ENCODE data around the gene MDN1.

MDN1 gene

DNA sequence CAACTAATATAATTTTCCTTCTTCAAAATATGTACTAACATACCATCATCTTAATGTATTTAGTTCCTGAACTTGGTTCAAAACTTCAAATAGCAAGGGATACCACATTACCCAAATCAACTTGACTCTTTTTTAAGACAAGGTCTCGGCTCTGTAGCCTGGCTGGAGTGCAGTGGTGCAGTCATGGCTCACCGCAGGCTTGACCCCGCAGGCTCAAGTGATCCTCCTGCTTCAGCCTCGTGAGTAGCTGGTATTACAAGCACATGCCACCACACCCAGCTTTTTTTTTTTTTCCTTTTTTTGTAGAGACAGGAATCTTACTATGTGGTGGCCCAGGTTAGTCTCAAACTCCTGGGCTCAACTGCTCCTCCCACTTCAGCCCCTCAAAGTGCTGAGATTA is 125.2 kb downstream of the MDN1 start:
- TF ChIP-seq, protein P1, sequence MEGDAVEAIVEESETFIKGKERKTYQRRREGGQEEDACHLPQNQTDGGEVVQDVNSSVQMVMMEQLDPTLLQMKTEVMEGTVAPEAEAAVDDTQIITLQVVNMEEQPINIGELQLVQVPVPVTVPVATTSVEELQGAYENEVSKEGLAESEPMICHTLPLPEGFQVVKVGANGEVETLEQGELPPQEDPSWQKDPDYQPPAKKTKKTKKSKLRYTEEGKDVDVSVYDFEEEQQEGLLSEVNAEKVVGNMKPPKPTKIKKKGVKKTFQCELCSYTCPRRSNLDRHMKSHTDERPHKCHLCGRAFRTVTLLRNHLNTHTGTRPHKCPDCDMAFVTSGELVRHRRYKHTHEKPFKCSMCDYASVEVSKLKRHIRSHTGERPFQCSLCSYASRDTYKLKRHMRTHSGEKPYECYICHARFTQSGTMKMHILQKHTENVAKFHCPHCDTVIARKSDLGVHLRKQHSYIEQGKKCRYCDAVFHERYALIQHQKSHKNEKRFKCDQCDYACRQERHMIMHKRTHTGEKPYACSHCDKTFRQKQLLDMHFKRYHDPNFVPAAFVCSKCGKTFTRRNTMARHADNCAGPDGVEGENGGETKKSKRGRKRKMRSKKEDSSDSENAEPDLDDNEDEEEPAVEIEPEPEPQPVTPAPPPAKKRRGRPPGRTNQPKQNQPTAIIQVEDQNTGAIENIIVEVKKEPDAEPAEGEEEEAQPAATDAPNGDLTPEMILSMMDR (conservative IDR thresholded peaks at IDR 0.05): no peak
- TF ChIP-seq ZFX (IDR thresholded peaks at IDR 0.05): no peak
- no peak overlapping the region for H3K27ac ChIP-seq

- TF ChIP-seq, protein P1 (conservative IDR thresholded peaks at IDR 0.05): no peak
- TF ChIP-seq ZFX (IDR thresholded peaks at IDR 0.05): no peak
- H3K27ac ChIP-seq: no peak overlapping the region
Observed at GRCh38 chr6:89693207-89693606, 126.4 kb downstream of the MDN1 start.

DNA sequence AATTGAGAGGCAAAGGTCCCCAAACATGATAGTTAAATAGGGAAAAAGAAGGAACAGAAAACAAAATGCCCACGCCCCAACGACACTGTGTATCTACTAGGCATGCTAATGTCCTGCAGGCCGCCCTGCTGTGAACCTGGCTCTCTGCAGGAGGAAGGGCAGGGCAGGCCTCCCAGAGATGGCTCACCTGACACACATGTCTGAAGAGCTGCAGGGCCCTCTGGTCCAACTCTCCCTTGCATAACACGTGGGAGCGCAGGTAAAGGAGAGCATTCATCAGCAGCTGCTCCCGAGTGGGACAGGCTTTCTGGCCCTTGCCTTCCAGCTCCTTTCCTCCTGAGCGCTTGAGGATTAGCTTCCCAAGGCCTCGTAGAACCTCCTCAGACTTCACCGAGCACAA is 127.3 kb downstream of the MDN1 start:
- no peak for TF ChIP-seq ZFX (IDR thresholded peaks at IDR 0.05)
- TF ChIP-seq, protein P1 (conservative IDR thresholded peaks at IDR 0.05): no peak
- no peak overlapping the region for H3K27ac ChIP-seq

DNA sequence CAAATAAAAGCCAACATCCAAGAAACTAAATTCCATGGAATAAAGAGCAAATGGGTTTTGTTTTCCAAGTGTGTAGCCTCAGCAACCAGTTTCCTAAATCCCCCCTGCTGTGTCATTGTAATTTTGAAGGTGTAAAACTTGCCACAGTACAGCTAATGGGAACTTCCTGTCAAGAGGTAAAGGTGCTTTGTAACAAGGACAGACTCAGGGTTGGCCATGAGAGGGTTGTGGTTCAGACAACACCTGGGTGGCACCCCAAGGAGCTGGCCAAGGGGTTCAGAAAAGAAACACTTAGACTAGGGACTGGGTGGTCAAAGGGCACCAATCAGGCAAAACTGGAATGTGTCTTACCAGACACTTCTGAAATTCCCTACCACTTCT is 128.7 kb downstream of the MDN1 start:
- TF ChIP-seq, protein P1 (conservative IDR thresholded peaks at IDR 0.05): no peak
- TF ChIP-seq ZFX (IDR thresholded peaks at IDR 0.05): no peak
- no peak overlapping the region for H3K27ac ChIP-seq

- H3K27ac ChIP-seq: no peak overlapping the region
- no peak for TF ChIP-seq ZFX (IDR thresholded peaks at IDR 0.05)
- TF ChIP-seq, protein P1 (conservative IDR thresholded peaks at IDR 0.05): no peak
Observed at GRCh38 chr6:89689732-89690131, 129.9 kb downstream of the MDN1 start.

- H3K27ac ChIP-seq: no peak overlapping the region
- TF ChIP-seq, protein P1 (conservative IDR thresholded peaks at IDR 0.05): no peak
- TF ChIP-seq ZFX (IDR thresholded peaks at IDR 0.05): no peak
Observed at GRCh38 chr6:89688328-89688727, 131.3 kb downstream of the MDN1 start.

GRCh38 chr6:89685311-89685710 is 134.3 kb downstream of the MDN1 start:
- H3K27ac ChIP-seq: no peak overlapping the region
- TF ChIP-seq ZFX (IDR thresholded peaks at IDR 0.05): no peak
- TF ChIP-seq, protein P1 (conservative IDR thresholded peaks at IDR 0.05): no peak

All from C4-2B (cell line).